WTC11 (cell line): ENCODE measurements around the gene LPIN2. TPM values are rescaled to one million over a fixed set of nuclear protein-coding genes. Genes with fewer than 3 reads are reported as not detected.

Source experiments
- ATAC-seq: fragments of 200-7000 bp; cut with Tn5 transposase; 2 replicates; pipeline ENCODE4 v1.10.0; 2021; ENCODE audit warnings: mild to moderate bottlenecking, moderate library complexity
- CTCF ChIA-PET: fragments of 300-600 bp; sonication (Branson Sonifier 250); formaldehyde crosslinking; loops from one replicate; lab custom pipeline; 2021; ENCODE audit warnings: antibody characterized with exemption; lab: Charles Lee
- POLR2A ChIA-PET: fragments of 350-600 bp; sonication (Branson Sonifier 250); formaldehyde crosslinking; loops from one replicate; lab custom pipeline; 2021; ENCODE audit warnings: antibody characterized with exemption; lab: Charles Lee
- DNase-seq: peaks from one replicate; pipeline ENCODE4 v3.0.0; 2021; ENCODE audit warnings: low spot score
- H3K27ac Mint-ChIP-seq: 2 replicates; pipeline ENCODE4 v1.8.0; 2021; ENCODE audit warnings: mixed read lengths
- H3K27me3 Mint-ChIP-seq: 2 replicates; pipeline ENCODE4 v1.8.0; 2021; ENCODE audit warnings: low read depth, mild to moderate bottlenecking, moderate library complexity, mixed read lengths
- H3K36me3 Mint-ChIP-seq: 2 replicates; pipeline ENCODE4 v1.8.0; 2021; ENCODE audit warnings: mixed read lengths
- H3K4me1 Mint-ChIP-seq: 2 replicates; pipeline ENCODE4 v1.8.0; 2022; ENCODE audit warnings: mixed read lengths
- H3K4me3 Mint-ChIP-seq: 2 replicates; pipeline ENCODE4 v1.8.0; 2021; ENCODE audit warnings: mild to moderate bottlenecking, moderate library complexity, mixed read lengths
- H3K9me3 Mint-ChIP-seq: 2 replicates; pipeline ENCODE4 v1.8.0; 2021; ENCODE audit warnings: mixed read lengths
- ATF1 ChIP-seq: sonication (generic); formaldehyde crosslinking; IDR thresholded peaks from 2 replicates; pipeline ENCODE4 v1.8.1; 2023; ENCODE audit warnings: mild to moderate bottlenecking, moderate library complexity, missing genetic modification reagents
- FOXJ3 ChIP-seq: sonication (generic); formaldehyde crosslinking; IDR thresholded peaks from 2 replicates; pipeline ENCODE4 v1.9.0; 2021; ENCODE audit warnings: missing genetic modification reagents, mild to moderate bottlenecking, borderline replicate concordance
- FOXK1 ChIP-seq: sonication (generic); formaldehyde crosslinking; IDR thresholded peaks from 2 replicates; pipeline ENCODE4 v1.8.0; 2022; ENCODE audit warnings: mild to moderate bottlenecking, moderate library complexity, missing genetic modification reagents
- MYBL2 ChIP-seq: sonication (generic); formaldehyde crosslinking; IDR thresholded peaks from 2 replicates; pipeline ENCODE4 v1.8.1; 2023; ENCODE audit warnings: mild to moderate bottlenecking, moderate library complexity, missing genetic modification reagents
- PRRX2 ChIP-seq: fragments of 250-450 bp; sonication (Bioruptor Pico); IDR thresholded peaks from 2 replicates; pipeline ENCODE4 v1.8.0; 2021; ENCODE audit warnings: mild to moderate bottlenecking
- TEAD1 ChIP-seq: sonication (generic); formaldehyde crosslinking; IDR thresholded peaks from 2 replicates; pipeline ENCODE4 v1.8.0; 2022; ENCODE audit warnings: mild to moderate bottlenecking, missing genetic modification reagents
- ZNF263 ChIP-seq: sonication (generic); formaldehyde crosslinking; IDR thresholded peaks from 2 replicates; pipeline ENCODE4 v1.8.1; 2022; ENCODE audit warnings: low read depth, mild to moderate bottlenecking, moderate library complexity, missing genetic modification reagents
- total RNA-seq: library from RNA; stranded (reverse); gene quantifications from 3 replicates; pipeline ENCODE4 v1.2.3, GENCODE V29; 2021
- TF ChIP-seq, protein P1 (sequence below): sonication (generic); formaldehyde crosslinking; IDR thresholded peaks from 2 replicates; pipeline ENCODE4 v1.8.1; 2023; ENCODE audit warnings: mild to moderate bottlenecking, missing genetic modification reagents
- TF ChIP-seq, protein P2 (sequence below): sonication (generic); formaldehyde crosslinking; IDR thresholded peaks from 2 replicates; pipeline ENCODE4 v1.8.0; 2022; ENCODE audit warnings: mild to moderate bottlenecking, missing genetic modification reagents
- TF ChIP-seq, protein P3 (sequence below): sonication (generic); formaldehyde crosslinking; conservative IDR thresholded peaks from 2 replicates; pipeline ENCODE4 v1.8.1; 2023; ENCODE audit warnings: mild to moderate bottlenecking, low read depth, missing genetic modification reagents, moderate library complexity
- TF ChIP-seq, protein P4 (sequence below): sonication (generic); formaldehyde crosslinking; IDR thresholded peaks from 2 replicates; pipeline ENCODE4 v1.8.1; 2023; ENCODE audit warnings: mild to moderate bottlenecking, missing genetic modification reagents, moderate library complexity
- TF ChIP-seq, protein P5 (sequence below): sonication (generic); formaldehyde crosslinking; IDR thresholded peaks from 2 replicates; pipeline ENCODE4 v1.8.1; 2023; ENCODE audit warnings: mild to moderate bottlenecking, missing genetic modification reagents, borderline replicate concordance
- TF ChIP-seq, protein P6 (sequence below): sonication (generic); formaldehyde crosslinking; IDR thresholded peaks from 2 replicates; pipeline ENCODE4 v1.8.0; 2023; ENCODE audit warnings: missing genetic modification reagents, mild to moderate bottlenecking, borderline replicate concordance
- TF ChIP-seq, protein P7 (sequence below): sonication (generic); formaldehyde crosslinking; IDR thresholded peaks from 2 replicates; pipeline ENCODE4 v1.8.1; 2023; ENCODE audit warnings: mild to moderate bottlenecking, missing genetic modification reagents
- TF ChIP-seq, protein P8 (sequence below): sonication (generic); formaldehyde crosslinking; IDR thresholded peaks from 2 replicates; pipeline ENCODE4 v1.8.1; 2022; ENCODE audit warnings: low read depth, mild to moderate bottlenecking, moderate library complexity, missing genetic modification reagents, borderline replicate concordance
- TF ChIP-seq, protein P9 (sequence below): sonication (generic); formaldehyde crosslinking; IDR thresholded peaks from 2 replicates; pipeline ENCODE4 v1.8.1; 2023; ENCODE audit warnings: mild to moderate bottlenecking, missing genetic modification reagents, moderate library complexity

LPIN2 gene
- total RNA-seq, 1 experiment from 2014 or later: 11.8 TPM

DNA sequence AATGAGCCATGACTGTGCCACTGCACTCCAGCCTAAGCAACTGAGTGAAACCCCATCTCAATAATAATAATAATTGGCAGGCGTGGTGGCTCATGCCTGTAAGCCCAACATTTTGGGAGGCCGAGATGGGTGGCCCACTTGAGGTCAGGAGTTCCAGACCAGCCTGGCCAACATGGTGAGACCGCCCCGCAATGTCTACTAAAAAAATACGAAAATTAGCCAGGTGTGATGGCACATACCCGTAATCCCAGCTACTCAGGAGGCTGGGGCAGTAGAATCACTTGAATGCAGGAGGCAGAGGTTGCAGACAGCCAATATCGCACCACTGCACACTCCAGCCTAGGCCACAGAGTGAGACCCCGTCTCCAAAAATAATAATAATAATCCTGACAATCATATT lies 27.9 kb upstream of the LPIN2 start:
- Mint-ChIP-seq H3K27me3 (no peaks in the 10 kb centered on the region; the same call in 1 of the 2 replicates), H3K36me3 (no peaks in the 10 kb centered on the region), H3K4me3 (no peak overlapping the region), H3K9me3 (no peaks in the 10 kb centered on the region), H3K27ac (no peak overlapping the region), H3K4me1 (peaks cover 4% of the 10 kb centered on the region)
- no peak for ATAC-seq
- ChIA-PET CTCF (no interaction called here), POLR2A (no interaction called here)
- TF ChIP-seq, protein P1, sequence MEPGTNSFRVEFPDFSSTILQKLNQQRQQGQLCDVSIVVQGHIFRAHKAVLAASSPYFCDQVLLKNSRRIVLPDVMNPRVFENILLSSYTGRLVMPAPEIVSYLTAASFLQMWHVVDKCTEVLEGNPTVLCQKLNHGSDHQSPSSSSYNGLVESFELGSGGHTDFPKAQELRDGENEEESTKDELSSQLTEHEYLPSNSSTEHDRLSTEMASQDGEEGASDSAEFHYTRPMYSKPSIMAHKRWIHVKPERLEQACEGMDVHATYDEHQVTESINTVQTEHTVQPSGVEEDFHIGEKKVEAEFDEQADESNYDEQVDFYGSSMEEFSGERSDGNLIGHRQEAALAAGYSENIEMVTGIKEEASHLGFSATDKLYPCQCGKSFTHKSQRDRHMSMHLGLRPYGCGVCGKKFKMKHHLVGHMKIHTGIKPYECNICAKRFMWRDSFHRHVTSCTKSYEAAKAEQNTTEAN: no peak
- no peak for DNase-seq

DNA sequence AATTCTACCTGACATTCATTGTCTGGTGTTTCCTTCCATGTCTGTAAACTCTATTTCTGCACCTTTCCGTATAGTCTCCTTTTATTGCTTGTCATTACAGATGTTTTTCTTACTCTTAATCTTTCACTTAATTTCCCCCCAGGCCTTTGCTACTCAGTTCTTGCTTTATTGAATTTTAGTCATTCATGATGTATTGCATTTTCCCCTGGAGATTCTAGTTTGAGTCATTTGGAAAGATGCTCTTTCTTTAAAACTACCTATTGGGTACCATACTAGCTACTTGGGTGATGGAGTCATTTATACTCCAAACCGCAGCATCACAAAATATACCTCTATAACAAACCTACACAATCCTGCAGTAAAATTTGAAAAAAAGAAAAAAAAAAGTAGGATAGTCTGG lies 27.2 kb upstream of the LPIN2 start:
- no peak for ATAC-seq
- ChIA-PET CTCF (no interaction called here), POLR2A (no interaction called here)
- H3K4me3 Mint-ChIP-seq: no peak overlapping the region
- no peaks in the 10 kb centered on the region for H3K36me3 Mint-ChIP-seq
- DNase-seq: no peak
- H3K27ac Mint-ChIP-seq: no peak overlapping the region
- H3K9me3 Mint-ChIP-seq: no peaks in the 10 kb centered on the region
- H3K27me3 Mint-ChIP-seq: no peaks in the 10 kb centered on the region; the same call in 1 of the 2 replicates
- H3K4me1 Mint-ChIP-seq: peaks cover 4% of the 10 kb centered on the region
- TF ChIP-seq ATF1 (CRISPR knock-in tag): no peak
- TF ChIP-seq ZNF263: no peak
- TF ChIP-seq, protein P2, sequence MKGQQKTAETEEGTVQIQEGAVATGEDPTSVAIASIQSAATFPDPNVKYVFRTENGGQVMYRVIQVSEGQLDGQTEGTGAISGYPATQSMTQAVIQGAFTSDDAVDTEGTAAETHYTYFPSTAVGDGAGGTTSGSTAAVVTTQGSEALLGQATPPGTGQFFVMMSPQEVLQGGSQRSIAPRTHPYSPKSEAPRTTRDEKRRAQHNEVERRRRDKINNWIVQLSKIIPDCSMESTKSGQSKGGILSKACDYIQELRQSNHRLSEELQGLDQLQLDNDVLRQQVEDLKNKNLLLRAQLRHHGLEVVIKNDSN (CRISPR knock-in tag): no peak
- TF ChIP-seq FOXJ3: no peak
- TF ChIP-seq, protein P3, sequence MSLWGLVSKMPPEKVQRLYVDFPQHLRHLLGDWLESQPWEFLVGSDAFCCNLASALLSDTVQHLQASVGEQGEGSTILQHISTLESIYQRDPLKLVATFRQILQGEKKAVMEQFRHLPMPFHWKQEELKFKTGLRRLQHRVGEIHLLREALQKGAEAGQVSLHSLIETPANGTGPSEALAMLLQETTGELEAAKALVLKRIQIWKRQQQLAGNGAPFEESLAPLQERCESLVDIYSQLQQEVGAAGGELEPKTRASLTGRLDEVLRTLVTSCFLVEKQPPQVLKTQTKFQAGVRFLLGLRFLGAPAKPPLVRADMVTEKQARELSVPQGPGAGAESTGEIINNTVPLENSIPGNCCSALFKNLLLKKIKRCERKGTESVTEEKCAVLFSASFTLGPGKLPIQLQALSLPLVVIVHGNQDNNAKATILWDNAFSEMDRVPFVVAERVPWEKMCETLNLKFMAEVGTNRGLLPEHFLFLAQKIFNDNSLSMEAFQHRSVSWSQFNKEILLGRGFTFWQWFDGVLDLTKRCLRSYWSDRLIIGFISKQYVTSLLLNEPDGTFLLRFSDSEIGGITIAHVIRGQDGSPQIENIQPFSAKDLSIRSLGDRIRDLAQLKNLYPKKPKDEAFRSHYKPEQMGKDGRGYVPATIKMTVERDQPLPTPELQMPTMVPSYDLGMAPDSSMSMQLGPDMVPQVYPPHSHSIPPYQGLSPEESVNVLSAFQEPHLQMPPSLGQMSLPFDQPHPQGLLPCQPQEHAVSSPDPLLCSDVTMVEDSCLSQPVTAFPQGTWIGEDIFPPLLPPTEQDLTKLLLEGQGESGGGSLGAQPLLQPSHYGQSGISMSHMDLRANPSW (CRISPR knock-in tag): no peak
- TF ChIP-seq, protein P4, sequence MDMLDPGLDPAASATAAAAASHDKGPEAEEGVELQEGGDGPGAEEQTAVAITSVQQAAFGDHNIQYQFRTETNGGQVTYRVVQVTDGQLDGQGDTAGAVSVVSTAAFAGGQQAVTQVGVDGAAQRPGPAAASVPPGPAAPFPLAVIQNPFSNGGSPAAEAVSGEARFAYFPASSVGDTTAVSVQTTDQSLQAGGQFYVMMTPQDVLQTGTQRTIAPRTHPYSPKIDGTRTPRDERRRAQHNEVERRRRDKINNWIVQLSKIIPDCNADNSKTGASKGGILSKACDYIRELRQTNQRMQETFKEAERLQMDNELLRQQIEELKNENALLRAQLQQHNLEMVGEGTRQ (CRISPR knock-in tag): no peak
- TF ChIP-seq, protein P5, sequence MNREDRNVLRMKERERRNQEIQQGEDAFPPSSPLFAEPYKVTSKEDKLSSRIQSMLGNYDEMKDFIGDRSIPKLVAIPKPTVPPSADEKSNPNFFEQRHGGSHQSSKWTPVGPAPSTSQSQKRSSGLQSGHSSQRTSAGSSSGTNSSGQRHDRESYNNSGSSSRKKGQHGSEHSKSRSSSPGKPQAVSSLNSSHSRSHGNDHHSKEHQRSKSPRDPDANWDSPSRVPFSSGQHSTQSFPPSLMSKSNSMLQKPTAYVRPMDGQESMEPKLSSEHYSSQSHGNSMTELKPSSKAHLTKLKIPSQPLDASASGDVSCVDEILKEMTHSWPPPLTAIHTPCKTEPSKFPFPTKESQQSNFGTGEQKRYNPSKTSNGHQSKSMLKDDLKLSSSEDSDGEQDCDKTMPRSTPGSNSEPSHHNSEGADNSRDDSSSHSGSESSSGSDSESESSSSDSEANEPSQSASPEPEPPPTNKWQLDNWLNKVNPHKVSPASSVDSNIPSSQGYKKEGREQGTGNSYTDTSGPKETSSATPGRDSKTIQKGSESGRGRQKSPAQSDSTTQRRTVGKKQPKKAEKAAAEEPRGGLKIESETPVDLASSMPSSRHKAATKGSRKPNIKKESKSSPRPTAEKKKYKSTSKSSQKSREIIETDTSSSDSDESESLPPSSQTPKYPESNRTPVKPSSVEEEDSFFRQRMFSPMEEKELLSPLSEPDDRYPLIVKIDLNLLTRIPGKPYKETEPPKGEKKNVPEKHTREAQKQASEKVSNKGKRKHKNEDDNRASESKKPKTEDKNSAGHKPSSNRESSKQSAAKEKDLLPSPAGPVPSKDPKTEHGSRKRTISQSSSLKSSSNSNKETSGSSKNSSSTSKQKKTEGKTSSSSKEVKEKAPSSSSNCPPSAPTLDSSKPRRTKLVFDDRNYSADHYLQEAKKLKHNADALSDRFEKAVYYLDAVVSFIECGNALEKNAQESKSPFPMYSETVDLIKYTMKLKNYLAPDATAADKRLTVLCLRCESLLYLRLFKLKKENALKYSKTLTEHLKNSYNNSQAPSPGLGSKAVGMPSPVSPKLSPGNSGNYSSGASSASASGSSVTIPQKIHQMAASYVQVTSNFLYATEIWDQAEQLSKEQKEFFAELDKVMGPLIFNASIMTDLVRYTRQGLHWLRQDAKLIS: no peak
- no peak for TF ChIP-seq FOXK1 (CRISPR knock-in tag)
- TF ChIP-seq, protein P6, sequence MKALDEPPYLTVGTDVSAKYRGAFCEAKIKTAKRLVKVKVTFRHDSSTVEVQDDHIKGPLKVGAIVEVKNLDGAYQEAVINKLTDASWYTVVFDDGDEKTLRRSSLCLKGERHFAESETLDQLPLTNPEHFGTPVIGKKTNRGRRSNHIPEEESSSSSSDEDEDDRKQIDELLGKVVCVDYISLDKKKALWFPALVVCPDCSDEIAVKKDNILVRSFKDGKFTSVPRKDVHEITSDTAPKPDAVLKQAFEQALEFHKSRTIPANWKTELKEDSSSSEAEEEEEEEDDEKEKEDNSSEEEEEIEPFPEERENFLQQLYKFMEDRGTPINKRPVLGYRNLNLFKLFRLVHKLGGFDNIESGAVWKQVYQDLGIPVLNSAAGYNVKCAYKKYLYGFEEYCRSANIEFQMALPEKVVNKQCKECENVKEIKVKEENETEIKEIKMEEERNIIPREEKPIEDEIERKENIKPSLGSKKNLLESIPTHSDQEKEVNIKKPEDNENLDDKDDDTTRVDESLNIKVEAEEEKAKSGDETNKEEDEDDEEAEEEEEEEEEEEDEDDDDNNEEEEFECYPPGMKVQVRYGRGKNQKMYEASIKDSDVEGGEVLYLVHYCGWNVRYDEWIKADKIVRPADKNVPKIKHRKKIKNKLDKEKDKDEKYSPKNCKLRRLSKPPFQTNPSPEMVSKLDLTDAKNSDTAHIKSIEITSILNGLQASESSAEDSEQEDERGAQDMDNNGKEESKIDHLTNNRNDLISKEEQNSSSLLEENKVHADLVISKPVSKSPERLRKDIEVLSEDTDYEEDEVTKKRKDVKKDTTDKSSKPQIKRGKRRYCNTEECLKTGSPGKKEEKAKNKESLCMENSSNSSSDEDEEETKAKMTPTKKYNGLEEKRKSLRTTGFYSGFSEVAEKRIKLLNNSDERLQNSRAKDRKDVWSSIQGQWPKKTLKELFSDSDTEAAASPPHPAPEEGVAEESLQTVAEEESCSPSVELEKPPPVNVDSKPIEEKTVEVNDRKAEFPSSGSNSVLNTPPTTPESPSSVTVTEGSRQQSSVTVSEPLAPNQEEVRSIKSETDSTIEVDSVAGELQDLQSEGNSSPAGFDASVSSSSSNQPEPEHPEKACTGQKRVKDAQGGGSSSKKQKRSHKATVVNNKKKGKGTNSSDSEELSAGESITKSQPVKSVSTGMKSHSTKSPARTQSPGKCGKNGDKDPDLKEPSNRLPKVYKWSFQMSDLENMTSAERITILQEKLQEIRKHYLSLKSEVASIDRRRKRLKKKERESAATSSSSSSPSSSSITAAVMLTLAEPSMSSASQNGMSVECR (CRISPR knock-in tag): no peak
- no peak for TF ChIP-seq TEAD1 (CRISPR knock-in tag)
- no peak for TF ChIP-seq PRRX2
- TF ChIP-seq, protein P7, sequence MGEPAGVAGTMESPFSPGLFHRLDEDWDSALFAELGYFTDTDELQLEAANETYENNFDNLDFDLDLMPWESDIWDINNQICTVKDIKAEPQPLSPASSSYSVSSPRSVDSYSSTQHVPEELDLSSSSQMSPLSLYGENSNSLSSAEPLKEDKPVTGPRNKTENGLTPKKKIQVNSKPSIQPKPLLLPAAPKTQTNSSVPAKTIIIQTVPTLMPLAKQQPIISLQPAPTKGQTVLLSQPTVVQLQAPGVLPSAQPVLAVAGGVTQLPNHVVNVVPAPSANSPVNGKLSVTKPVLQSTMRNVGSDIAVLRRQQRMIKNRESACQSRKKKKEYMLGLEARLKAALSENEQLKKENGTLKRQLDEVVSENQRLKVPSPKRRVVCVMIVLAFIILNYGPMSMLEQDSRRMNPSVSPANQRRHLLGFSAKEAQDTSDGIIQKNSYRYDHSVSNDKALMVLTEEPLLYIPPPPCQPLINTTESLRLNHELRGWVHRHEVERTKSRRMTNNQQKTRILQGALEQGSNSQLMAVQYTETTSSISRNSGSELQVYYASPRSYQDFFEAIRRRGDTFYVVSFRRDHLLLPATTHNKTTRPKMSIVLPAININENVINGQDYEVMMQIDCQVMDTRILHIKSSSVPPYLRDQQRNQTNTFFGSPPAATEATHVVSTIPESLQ: no peak
- TF ChIP-seq, protein P8, sequence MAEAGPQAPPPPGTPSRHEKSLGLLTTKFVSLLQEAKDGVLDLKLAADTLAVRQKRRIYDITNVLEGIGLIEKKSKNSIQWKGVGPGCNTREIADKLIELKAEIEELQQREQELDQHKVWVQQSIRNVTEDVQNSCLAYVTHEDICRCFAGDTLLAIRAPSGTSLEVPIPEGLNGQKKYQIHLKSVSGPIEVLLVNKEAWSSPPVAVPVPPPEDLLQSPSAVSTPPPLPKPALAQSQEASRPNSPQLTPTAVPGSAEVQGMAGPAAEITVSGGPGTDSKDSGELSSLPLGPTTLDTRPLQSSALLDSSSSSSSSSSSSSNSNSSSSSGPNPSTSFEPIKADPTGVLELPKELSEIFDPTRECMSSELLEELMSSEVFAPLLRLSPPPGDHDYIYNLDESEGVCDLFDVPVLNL (CRISPR knock-in tag): no peak
- no peak for TF ChIP-seq MYBL2 (CRISPR knock-in tag)
- TF ChIP-seq, protein P9, sequence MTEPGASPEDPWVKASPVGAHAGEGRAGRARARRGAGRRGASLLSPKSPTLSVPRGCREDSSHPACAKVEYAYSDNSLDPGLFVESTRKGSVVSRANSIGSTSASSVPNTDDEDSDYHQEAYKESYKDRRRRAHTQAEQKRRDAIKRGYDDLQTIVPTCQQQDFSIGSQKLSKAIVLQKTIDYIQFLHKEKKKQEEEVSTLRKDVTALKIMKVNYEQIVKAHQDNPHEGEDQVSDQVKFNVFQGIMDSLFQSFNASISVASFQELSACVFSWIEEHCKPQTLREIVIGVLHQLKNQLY (CRISPR knock-in tag): no peak
